HEK293 (cell line): ENCODE data around the gene DGCR8.

Experiments used
- CTCF ChIA-PET: fragments of 350-600 bp; formaldehyde crosslinking; extraction: SDS; loops from one replicate; lab custom pipeline; 2021; ENCODE audit warnings: antibody characterized with exemption; lab: Yijun Ruan, JAX
- POLR2A ChIA-PET: fragments of 300-600 bp; formaldehyde crosslinking; extraction: SDS; loops from one replicate; lab custom pipeline; 2020; ENCODE audit warnings: antibody characterized with exemption, inconsistent platforms; lab: Yijun Ruan, JAX
- H3K27ac ChIP-seq: fragments of 200-500 bp; sonication (Bioruptor generic); 2 replicates; pipeline ENCODE4 v1.5.1; 2014; ENCODE audit warnings: low read depth, low read length, control low read depth, inconsistent platforms; ENCODE audit errors: extremely low read depth
- H3K36me3 ChIP-seq, 2 experiments: fragments of 200-500 bp in 1 of 2; sonication (Bioruptor generic) in 1 of 2; 1 replicate in 1 of 2; 2 replicates in 1 of 2; pipeline ENCODE4 v1.5.1; 2014 to 2017; ENCODE audit warnings: inconsistent platforms in 2 of 2, low read length in 2 of 2; ENCODE audit not compliant: control insufficient read depth in 2 of 2, insufficient read depth in 1 of 2
- H3K4me1 ChIP-seq: fragments of 200-500 bp; sonication (Bioruptor generic); 2 replicates; pipeline ENCODE4 v1.5.1; 2014; ENCODE audit warnings: mild to moderate bottlenecking, low read length, inconsistent platforms; ENCODE audit not compliant: control insufficient read depth, insufficient read depth
- H3K4me3 ChIP-seq: 2 replicates; pipeline ENCODE4 v1.5.1; 2011; ENCODE audit warnings: low read depth, mild to moderate bottlenecking, control low read depth, low read length, moderate library complexity
- H3K9me3 ChIP-seq: fragments of 200-500 bp; sonication (Bioruptor generic); 2 replicates; pipeline ENCODE4 v1.5.1; 2014; ENCODE audit warnings: low read depth, low read length, inconsistent platforms; ENCODE audit not compliant: control insufficient read depth, insufficient read depth
- GLIS1 ChIP-seq: fragments of 450-650 bp; formaldehyde crosslinking; IDR thresholded peaks from 2 replicates; pipeline ENCODE4 v1.5.1; 2016; ENCODE audit warnings: missing biosample characterization, missing genetic modification characterization
- GLIS2 ChIP-seq: fragments of 450-650 bp; formaldehyde crosslinking; IDR thresholded peaks from 2 replicates; pipeline ENCODE4 v1.5.1; 2016; ENCODE audit warnings: missing biosample characterization, missing genetic modification characterization
- HOXD13 ChIP-seq: sonication (generic); formaldehyde crosslinking; IDR thresholded peaks from 2 replicates; pipeline ENCODE4 v1.8.0; 2022; ENCODE audit warnings: missing genetic modification reagents, borderline replicate concordance
- KLF9 ChIP-seq: fragments of 450-650 bp; formaldehyde crosslinking; IDR thresholded peaks from 2 replicates; pipeline ENCODE4 v1.5.1; 2016; ENCODE audit warnings: missing biosample characterization, missing genetic modification characterization, low read depth
- SP7 ChIP-seq: fragments of 450-650 bp; formaldehyde crosslinking; IDR thresholded peaks from 2 replicates; pipeline ENCODE4 v1.5.1; 2016; ENCODE audit warnings: missing biosample characterization, missing genetic modification characterization
- ZBTB17 ChIP-seq: fragments of 450-650 bp; formaldehyde crosslinking; IDR thresholded peaks from 2 replicates; pipeline ENCODE4 v1.5.1; 2016; ENCODE audit warnings: missing biosample characterization, missing genetic modification characterization
- ZFHX2 ChIP-seq: fragments of 450-650 bp; formaldehyde crosslinking; conservative IDR thresholded peaks from 2 replicates; pipeline ENCODE4 v1.5.1; 2016; ENCODE audit warnings: missing biosample characterization, missing genetic modification characterization
- ZIC2 ChIP-seq: fragments of 450-650 bp; formaldehyde crosslinking; IDR thresholded peaks from 2 replicates; pipeline ENCODE4 v1.5.1; 2016; ENCODE audit warnings: missing biosample characterization, missing genetic modification characterization
- ZNF19 ChIP-seq: fragments of 450-650 bp; formaldehyde crosslinking; IDR thresholded peaks from 2 replicates; pipeline ENCODE4; 2016; ENCODE audit warnings: missing biosample characterization, missing genetic modification characterization, low read depth
- ZNF335 ChIP-seq: fragments of 450-650 bp; formaldehyde crosslinking; conservative IDR thresholded peaks from 2 replicates; pipeline ENCODE4 v1.5.1; 2016; ENCODE audit warnings: missing biosample characterization, missing genetic modification characterization
- ZNF394 ChIP-seq: fragments of 450-650 bp; formaldehyde crosslinking; IDR thresholded peaks from 2 replicates; pipeline ENCODE4 v1.5.1; 2016; ENCODE audit warnings: missing biosample characterization, missing genetic modification characterization, mild to moderate bottlenecking, moderate library complexity, borderline replicate concordance
- ZNF658 ChIP-seq: fragments of 450-650 bp; formaldehyde crosslinking; IDR thresholded peaks from 2 replicates; pipeline ENCODE4; 2016; ENCODE audit warnings: missing biosample characterization, missing genetic modification characterization
- ZNF777 ChIP-seq: fragments of 450-650 bp; formaldehyde crosslinking; IDR thresholded peaks from 2 replicates; pipeline ENCODE4 v1.5.1; 2017; ENCODE audit warnings: missing biosample characterization, missing genetic modification characterization, borderline replicate concordance
- TF ChIP-seq, protein P1 (sequence below): fragments of 450-650 bp; formaldehyde crosslinking; IDR thresholded peaks from 2 replicates; pipeline ENCODE4 v1.5.1; 2016; ENCODE audit warnings: missing biosample characterization, missing genetic modification characterization, borderline replicate concordance
- TF ChIP-seq, protein P2 (sequence below): fragments of 450-650 bp; formaldehyde crosslinking; IDR thresholded peaks from 2 replicates; pipeline ENCODE4 v1.5.1; 2016; ENCODE audit warnings: missing biosample characterization, missing genetic modification characterization
- TF ChIP-seq, protein P3 (sequence below): fragments of 450-650 bp; formaldehyde crosslinking; IDR thresholded peaks from 2 replicates; pipeline ENCODE4 v1.5.1; 2016; ENCODE audit warnings: missing biosample characterization, missing genetic modification characterization

Gene DGCR8

DNA sequence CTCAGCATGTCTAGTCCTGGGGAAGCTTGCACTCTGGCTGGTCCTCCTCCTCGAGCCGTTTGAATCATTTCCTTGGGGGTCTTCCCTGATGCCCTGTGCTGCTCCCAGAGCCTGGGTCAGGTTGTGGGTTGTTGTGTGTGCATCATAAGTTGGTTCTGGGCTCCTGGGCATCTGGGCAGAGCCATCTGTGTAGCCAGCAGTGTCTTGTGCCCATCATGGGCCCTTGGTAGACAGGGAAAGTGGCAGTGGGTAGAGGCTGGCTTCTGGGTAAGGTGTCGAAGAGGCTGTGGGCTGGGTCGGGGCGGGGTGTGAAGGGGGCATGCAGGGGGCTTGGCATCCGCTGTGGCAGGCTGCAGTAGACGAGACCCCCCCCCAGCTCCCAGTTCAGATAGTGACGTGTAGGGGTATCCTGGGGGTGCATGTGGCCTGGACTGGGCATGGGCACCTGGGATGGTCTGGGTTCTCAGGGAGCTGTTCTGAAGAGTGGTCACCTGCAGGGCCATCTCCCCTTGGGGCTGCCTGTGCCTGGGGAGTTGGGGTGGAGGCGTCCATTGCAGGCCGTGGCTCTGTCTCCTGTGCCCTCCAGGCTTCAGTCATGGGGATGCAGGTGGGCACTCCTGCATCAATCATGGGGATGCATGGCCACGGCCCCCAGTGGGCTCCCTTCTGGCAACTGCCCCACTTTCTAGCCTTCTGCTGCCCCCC lies 44.2 kb downstream of the DGCR8 start:
- Histone ChIP-seq H3K4me3 (no peak overlapping the region), H3K27ac (no peak overlapping the region), H3K9me3 (no peaks in the 10 kb centered on the region), H3K4me1 (no peaks in the 10 kb centered on the region), H3K36me3 (peaks cover 33 to 91% of the 10 kb centered on the region in 2 experiments)
- TF ChIP-seq GLIS2 (0 out of 2 replicates have a peak, but pooled peaks have one; percentile 17), HOXD13 (CRISPR knock-in tag) (no peak)
- TF ChIP-seq, protein P1, sequence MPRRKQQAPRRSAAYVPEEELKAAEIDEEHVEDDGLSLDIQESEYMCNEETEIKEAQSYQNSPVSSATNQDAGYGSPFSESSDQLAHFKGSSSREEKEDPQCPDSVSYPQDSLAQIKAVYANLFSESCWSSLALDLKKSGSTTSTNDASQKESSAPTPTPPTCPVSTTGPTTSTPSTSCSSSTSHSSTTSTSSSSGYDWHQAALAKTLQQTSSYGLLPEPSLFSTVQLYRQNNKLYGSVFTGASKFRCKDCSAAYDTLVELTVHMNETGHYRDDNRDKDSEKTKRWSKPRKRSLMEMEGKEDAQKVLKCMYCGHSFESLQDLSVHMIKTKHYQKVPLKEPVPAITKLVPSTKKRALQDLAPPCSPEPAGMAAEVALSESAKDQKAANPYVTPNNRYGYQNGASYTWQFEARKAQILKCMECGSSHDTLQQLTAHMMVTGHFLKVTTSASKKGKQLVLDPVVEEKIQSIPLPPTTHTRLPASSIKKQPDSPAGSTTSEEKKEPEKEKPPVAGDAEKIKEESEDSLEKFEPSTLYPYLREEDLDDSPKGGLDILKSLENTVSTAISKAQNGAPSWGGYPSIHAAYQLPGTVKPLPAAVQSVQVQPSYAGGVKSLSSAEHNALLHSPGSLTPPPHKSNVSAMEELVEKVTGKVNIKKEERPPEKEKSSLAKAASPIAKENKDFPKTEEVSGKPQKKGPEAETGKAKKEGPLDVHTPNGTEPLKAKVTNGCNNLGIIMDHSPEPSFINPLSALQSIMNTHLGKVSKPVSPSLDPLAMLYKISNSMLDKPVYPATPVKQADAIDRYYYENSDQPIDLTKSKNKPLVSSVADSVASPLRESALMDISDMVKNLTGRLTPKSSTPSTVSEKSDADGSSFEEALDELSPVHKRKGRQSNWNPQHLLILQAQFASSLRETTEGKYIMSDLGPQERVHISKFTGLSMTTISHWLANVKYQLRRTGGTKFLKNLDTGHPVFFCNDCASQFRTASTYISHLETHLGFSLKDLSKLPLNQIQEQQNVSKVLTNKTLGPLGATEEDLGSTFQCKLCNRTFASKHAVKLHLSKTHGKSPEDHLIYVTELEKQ (tag by site-specific recombination): no peak
- ChIA-PET CTCF (no interaction called here), POLR2A (interaction anchor here (1.1 kb wide), 1 partner anchor 43 kb away, joined by 3 read pairs; no protein-coding TSS in a partner anchor)

DNA sequence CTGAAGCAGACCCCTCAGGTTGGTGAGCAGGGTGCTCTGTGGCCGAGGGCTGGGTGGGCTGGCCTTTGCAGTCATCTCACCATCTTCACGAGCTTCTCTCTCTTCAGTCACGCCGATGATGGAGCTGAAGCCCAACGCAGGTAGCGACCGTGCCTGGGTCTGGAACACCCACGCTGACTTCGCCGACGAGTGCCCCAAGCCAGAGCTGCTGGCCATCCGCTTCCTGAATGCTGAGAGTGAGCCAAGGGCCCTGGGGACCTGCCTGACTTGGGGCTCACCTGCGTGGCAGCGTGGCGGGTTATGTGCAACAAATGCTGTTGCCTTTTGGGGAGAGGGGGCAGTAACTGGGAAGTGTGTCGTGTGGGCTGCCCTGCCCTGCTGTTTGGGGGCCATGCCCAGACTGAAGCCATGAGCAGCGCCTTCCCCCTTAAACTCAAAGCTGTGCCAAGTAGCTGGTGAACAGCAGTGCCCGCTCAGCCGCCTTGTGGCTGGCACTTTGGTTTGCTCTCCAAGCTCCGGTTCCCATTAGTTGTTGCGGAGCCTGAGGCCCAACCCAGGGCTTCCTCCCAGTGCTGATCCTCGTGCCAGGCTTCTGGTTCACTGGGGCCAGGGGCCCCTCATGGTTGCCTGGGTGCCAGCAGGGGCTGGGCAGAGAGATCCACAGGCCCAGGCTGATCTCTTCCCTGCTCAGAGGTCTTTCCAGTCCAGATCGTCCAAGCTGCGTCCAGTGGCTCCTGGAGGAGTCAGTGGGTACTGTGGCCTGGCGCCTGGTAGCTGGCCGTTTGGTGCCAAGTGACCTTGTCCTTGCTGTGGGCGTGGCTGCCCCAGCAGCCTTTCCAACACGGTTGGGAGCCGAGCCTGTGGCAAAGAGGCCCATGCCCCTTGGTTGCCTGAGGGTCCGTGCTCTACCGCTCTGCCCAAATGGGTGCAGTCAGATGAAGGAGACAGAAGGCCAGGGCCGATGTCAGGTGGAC lies 45.4 kb downstream of the DGCR8 start:
- Histone ChIP-seq H3K36me3 (peaks cover 26 to 78% of the 10 kb centered on the region in 2 experiments; a peak in 2 of 3 replicates), H3K9me3 (no peaks in the 10 kb centered on the region), H3K4me1 (no peaks in the 10 kb centered on the region), H3K4me3 (no peak overlapping the region)
- ChIA-PET POLR2A (interaction anchor here (1.0 to 1.2 kb wide), 2 partner anchors 8 to 9 kb away, joined by 3 read pairs; partner anchors contain the start of gene TRMT2A), CTCF (interaction anchor here (1.3 kb wide), 1 partner anchor 8 kb away, joined by 3 read pairs; no protein-coding TSS in a partner anchor)
- TF ChIP-seq, protein P2, sequence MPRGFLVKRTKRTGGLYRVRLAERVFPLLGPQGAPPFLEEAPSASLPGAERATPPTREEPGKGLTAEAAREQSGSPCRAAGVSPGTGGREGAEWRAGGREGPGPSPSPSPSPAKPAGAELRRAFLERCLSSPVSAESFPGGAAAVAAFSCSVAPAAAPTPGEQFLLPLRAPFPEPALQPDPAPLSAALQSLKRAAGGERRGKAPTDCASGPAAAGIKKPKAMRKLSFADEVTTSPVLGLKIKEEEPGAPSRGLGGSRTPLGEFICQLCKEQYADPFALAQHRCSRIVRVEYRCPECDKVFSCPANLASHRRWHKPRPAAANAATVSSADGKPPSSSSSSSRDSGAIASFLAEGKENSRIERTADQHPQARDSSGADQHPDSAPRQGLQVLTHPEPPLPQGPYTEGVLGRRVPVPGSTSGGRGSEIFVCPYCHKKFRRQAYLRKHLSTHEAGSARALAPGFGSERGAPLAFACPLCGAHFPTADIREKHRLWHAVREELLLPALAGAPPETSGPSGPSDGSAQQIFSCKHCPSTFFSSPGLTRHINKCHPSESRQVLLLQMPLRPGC (tag by site-specific recombination): no peak
- TF ChIP-seq, protein P3, sequence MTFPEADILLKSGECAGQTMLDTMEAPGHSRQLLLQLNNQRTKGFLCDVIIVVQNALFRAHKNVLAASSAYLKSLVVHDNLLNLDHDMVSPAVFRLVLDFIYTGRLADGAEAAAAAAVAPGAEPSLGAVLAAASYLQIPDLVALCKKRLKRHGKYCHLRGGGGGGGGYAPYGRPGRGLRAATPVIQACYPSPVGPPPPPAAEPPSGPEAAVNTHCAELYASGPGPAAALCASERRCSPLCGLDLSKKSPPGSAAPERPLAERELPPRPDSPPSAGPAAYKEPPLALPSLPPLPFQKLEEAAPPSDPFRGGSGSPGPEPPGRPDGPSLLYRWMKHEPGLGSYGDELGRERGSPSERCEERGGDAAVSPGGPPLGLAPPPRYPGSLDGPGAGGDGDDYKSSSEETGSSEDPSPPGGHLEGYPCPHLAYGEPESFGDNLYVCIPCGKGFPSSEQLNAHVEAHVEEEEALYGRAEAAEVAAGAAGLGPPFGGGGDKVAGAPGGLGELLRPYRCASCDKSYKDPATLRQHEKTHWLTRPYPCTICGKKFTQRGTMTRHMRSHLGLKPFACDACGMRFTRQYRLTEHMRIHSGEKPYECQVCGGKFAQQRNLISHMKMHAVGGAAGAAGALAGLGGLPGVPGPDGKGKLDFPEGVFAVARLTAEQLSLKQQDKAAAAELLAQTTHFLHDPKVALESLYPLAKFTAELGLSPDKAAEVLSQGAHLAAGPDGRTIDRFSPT (tag by site-specific recombination): peak; percentile 51; the same call in 1 of the 2 replicates
- peak; percentile 16; the same call in 1 of the 2 replicates for TF ChIP-seq KLF9
- TF ChIP-seq, all 188 proteins: peak for 2
- H3K27ac ChIP-seq: no peak overlapping the region

DNA sequence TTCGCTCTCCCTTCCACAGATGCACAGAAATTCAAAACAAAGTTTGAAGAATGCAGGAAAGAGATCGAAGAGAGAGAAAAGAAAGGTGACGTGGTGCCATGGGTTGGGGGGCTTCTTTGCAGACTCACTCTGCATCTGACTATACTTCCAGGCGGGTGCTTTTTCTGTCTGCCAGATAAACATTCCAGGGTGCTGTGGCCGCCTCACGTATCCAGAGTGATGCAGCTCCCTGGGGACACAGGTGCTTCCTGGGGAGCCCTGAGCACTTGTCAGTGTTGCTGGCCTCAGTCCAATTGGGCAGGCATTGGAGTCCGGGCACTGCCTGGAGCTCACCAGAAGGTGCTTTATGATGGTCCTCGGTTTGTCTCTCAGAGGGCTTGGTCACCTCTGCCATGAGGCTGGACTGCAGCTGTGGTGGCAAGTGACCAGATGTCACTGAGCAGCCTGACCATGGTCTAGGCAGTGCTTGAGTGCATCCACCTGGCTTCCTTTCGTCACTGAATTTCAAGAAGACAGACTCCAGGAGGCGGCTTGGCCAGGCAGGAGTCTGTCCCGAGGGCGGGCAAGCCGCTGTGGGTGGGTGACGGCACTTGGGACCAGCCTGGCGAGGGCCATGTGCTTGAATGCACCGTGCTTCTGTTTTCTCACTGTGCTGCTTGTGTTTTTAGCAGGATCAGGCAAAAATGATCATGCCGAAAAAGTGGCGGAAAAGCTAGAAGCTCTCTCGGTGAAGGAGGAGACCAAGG lies 46.4 kb downstream of the DGCR8 start:
- no peaks in the 10 kb centered on the region for H3K4me1 ChIP-seq
- TF ChIP-seq ZNF19 (tag by site-specific recombination): no peak
- no peak for TF ChIP-seq ZNF777 (tag by site-specific recombination)
- peak; percentile 16; the same call in 1 of the 2 replicates for TF ChIP-seq ZNF394 (tag by site-specific recombination)
- TF ChIP-seq GLIS1 (tag by site-specific recombination): peak; percentile 35; the same call in 1 of the 2 replicates
- TF ChIP-seq ZNF658 (tag by site-specific recombination): no peak
- TF ChIP-seq ZBTB17: peak; percentile 51
- no peak for TF ChIP-seq ZNF335 (tag by site-specific recombination)
- no peak for TF ChIP-seq SP7
- 0 out of 2 replicates have a peak, but pooled peaks have one; percentile 9 for TF ChIP-seq ZIC2 (tag by site-specific recombination)
- TF ChIP-seq ZFHX2 (tag by site-specific recombination): 0 out of 2 replicates have a peak, but pooled peaks have one; percentile 26
- no peaks in the 10 kb centered on the region for H3K9me3 ChIP-seq
- ChIA-PET CTCF (interaction anchor here (1.3 kb wide), 1 partner anchor 9 kb away, joined by 3 read pairs; no protein-coding TSS in a partner anchor), POLR2A (interaction anchor here (0.7 to 4.9 kb wide), 4 partner anchors 8 to 136 kb away, joined by 3 to 62 read pairs (median 3); partner anchors contain the start of genes RANBP1 and TRMT2A)
- H3K27ac ChIP-seq: no peak overlapping the region
- no peak overlapping the region for H3K4me3 ChIP-seq
- peaks cover 17 to 68% of the 10 kb centered on the region in 2 experiments; a peak in 2 of 3 replicates for H3K36me3 ChIP-seq
